ENCODE results near the gene SMARCD1.

The SMARCD1 gene

DNA sequence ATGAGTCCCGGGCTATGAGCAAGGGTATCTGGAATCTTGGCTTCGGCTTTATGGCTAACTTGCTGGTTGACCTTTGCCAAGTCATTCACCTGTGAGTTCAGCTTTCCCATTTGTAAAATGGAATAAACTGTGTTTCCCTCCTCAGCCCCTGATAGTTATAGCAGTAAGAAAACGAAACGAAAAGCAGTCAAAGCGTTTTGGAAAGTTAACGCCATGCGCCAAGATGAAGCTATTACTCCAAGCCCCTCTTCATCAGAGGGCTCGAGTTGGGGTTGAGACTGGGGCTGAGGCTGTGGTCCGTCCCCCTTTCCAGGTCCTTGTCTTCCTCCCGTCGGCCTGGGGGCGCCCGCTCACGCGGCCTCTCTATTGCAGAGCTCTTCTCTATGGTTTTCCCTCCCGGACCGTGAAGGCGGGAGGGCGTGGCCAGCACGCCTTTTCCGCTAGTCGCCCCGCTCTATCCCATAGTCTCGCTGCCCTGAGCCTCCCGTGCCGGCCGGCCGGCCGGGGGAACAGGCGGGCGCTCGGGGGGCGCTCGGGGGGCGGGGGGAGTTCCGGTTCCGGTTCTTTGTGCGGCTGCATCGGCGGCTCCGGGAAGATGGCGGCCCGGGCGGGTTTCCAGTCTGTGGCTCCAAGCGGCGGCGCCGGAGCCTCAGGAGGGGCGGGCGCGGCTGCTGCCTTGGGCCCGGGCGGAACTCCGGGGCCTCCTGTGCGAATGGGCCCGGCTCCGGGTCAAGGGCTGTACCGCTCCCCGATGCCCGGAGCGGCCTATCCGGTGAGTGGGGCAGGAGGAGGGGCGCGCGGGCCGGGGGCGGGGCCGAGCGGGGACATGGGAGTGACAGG lies at the start of gene SMARCD1:
SMARCD1 (plus strand) TSS at position 568 of the 840 bp plus-strand sequence; CDS start at position 596, 28 bp downstream.
- DNase-seq (ENCODE audit: low spot score) = peak; percentile 94

DNA sequence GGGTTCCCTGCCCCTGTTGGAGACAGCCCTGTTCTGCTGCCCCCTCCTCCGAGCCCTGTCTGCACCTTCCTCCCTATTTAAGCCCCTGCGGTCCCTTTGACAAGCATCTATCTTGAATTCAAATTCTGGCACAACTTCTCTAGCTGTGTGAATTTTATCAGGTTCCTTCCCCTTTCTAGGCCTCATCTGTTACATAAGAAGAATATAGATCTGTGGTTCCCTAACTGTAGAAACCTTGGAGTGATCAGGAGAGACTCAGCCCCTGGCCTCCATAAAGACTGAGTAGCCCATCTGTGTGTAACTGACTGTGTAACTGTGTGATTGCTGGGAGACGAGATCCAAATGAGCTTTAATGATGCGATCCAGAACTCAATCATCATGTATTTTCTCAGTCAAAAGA lies 46.8 kb upstream of the SMARCD1 start:
- no peak for DNase-seq (ENCODE audit: low spot score)

DNA sequence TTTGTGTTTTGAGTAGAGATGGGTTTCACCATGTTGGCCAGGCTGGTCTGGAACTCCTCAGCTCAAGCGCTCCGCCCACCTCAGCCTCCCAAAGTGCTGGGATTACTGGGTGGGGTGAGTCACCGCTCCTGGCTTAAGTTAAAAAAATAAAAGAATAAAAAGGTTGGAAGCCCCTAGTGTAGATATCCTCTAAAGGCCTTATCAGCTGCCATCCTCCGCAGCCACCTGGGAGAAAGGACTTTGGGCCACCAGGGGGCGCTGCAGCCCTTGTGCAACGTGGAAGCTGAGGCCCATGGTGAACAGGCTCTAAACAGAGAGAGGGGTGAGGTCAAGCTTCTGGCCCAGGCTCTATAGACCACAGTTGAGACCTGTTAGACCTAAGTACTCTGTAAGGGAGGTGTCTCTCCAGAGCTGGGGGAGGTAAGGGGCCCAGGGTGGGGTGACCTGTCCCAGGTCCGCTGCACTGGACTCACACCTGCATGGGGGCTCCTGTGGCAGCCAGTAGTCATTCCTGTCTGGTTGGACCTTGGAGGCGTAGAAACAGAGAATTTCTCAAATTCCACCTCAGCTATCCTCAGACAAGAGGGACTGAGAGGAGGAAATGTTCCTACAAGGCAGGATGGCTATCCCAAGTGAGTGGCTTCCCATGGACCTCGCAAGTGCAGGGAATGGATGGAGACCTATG lies 45.8 kb upstream of the SMARCD1 start:
- DNase-seq (ENCODE audit: low spot score) = peak; percentile 75

DNA sequence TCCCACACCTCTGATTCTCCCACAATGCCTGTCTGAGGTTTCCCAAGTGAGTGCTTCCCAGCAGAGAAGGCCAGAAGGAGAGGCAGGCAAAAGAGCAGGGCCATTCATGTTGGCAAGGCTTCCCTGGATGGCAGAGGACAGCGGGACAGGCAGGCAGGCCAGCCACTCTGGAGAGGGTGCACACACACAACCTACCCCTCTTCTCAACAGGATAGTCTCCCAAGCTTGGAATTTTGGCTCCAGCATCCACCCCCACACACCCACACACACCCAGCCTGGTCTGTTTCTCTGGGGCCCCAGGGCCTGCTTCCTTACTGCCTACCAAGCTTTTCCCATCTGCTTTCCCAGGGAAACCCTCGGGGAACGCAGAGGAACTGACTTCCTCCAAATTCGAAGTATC lies 44.5 kb upstream of the SMARCD1 start:
- DNase-seq (ENCODE audit: low spot score) = no peak

DNA sequence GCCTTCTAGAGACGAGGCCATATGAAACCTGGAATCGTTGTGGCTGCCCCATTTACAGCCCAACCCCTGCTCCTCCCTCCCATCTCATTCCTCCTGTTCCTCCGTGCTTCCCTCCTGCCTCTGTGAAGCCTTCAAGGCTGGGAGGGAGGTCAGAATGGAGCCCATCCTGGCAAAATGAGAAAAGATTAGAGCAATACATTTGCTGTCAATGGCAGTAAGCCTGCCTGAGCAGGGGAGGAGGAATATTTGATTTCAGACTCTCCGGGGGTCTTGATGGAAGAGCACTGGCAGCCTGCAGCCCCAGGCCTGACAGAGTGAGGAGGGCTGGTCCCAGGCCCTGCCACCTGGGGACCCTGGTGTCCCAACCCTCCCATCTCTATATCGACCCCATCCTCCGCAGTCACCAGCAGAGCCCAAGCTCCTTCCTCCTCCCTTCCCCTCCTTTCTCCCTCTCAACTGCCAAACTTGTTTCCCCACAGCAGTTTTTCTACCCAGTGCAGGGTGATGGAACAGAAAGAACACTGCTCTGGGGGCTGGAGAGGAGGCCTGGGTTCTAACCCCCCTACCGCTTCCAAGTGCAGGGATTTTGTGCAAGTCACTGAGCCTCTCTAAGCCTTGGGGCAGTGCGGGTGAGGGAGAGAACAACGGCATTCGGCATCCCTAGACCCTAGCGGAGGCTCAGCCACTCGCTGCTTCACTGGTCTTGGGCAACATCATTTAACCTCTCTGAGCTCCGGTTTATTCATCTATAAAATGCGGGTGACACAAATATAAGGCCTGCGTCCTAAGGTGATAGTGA lies 43.9 kb upstream of the SMARCD1 start:
- DNase-seq (ENCODE audit: low spot score) = no peak

DNA sequence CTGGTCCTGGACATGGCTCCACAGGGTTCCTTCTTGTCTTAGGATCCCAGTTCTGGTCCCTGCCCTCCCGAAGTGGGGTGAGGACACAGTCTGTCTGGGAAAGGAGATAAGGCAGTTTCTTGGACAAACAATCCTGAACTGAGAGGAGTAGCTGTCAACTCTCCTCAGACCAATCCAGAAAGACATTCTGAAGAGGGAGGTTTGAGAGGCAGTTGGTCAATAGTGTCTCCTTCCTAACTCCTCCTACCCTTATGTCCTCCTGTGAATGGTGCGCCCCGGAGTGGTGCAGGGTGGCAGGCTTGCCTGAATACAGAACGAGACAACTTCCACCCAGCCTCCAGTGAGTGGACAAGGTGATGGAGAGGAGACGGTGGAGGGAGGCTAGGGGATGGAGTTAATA lies 43.2 kb upstream of the SMARCD1 start:
- DNase-seq (ENCODE audit: low spot score) = no peak

DNA sequence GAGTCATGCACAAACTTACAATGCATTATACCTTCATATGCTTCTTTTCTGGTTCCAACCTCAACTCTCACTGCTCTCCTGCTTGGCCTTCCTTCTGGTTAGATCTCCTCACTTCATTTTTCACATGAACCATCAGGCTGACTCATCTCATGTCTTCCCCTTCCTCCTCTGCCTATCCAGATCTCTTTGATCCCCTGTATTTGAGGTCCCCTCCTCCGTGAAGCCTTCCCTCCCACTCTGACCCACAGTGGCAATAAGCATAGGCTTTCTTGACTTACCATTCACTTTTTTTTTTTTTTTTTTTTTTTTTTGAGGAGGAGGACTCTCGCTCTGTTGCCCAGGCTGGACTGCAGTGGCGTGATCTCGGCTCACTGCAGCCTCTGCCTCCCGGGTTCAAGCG lies 42.4 kb upstream of the SMARCD1 start:
- no peak for DNase-seq (ENCODE audit: low spot score)

DNA sequence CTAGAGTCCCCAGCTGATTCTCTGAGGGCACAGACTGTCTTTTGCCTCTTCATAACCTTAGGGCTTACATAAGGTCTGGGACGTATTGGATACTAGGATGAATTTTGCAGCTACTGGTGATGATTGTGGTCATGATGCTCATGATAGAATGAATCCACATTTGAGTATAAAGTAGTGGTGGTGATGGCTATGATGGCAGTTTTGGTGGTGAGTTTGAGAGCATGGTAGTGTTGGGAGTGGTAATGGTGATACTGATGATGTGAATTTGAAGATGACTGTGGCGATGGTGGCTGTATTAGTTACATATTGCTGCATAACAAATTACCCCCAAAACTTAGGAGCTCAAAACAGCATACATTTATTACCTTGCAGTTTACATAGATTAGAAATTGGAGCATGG lies 41.8 kb upstream of the SMARCD1 start:
- DNase-seq (ENCODE audit: low spot score) = no peak

DNA sequence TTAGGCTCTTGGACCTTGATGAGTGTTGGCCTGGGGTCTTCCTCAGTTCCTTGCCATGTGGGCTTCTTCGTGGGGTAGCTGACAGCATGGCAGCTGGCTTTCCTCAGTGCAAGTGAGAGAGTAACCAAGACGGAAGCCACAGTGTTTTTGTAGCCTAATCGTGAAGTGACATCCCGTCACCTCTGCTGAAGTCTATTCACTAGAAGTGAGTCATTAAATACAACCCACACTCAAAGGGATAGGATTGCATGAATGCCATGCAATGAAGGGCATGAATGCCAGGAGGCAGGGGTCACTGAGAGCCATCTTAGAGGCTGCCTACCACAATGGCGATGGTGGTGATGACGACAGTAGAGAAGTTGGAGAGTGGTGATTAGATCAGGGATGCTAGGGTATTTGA lies 41.3 kb upstream of the SMARCD1 start:
- no peak for DNase-seq (ENCODE audit: low spot score)

DNA sequence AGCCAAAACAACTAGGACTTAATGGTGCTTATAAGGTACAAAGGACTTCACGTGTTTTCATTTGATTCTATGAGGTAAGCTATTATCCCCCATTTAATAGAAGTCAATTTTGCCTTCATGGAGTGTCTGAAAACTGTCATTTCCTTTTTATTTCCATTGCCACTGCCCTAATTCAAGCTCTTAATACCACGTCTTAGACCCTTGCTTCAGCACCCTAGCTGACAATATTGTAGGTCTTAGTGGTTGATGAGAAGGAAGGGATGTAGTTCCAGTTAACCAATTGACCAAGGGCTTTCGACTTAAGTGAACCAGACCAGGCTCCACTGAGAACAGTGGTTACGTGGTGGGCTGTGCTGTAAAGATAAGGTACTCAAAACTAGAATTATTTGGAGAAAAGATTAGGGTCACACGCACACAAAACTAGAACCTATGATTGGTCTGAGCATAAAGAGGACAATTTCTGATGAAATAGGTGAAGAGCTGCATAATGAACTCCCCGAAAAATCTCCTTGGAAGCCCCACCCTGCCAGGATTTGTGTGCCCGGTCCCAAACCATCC lies 37.4 kb upstream of the SMARCD1 start:
- DNase-seq (ENCODE audit: low spot score) = no peak

DNA sequence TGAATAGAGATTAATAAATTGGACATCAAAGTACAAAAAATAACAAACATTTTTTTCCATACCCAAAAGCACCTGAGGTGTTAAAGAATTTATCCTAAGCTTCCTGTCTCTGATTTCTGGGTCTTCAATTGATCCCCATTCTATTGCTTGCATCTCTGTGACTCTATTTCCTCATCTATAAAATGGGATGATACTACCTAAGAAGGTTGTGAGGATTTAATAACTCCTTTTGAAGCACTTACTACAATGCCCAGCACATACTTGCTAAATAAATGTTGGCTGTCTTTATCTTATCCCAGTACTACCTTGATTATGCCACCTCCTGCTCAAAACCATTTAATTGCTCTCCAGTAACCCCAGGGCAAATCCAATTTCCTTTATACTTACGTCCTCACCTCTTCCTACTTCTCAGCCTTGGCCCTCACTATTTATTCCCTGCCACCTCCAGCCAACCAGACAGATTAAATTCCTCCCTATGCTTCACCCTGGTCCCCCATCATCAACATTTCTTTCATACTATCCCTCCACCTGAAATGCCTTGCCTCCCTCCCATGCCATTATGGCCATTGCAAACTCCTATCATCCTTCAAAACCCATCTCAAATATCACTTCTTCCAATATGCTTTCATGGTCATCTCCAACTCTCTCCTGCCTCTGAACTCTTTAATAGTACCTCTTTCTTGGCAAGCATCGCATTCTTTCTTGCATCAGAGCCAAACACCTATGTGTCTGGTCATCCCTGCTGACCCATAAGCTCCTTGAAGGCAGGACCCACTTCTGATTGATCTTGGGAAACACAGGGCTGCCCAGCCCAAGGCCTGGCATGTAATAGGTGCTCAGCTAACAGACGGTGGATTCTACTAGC lies 35.7 kb upstream of the SMARCD1 start:
- DNase-seq (ENCODE audit: low spot score) = no peak

DNA sequence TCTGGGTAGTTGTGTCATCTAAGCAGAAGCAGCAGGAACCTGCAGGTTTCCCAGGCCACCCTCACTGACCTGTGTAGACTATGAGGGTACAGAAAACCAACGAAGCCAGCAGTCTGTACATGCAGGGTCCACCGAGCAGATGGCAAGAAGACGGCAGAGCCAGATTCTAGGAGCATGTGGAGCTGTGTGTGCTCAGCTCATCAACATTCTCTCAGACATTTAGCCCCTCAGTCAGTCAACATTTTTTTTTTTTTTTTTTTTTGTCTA lies 35.1 kb upstream of the SMARCD1 start:
- no peak for DNase-seq (ENCODE audit: low spot score)

DNA sequence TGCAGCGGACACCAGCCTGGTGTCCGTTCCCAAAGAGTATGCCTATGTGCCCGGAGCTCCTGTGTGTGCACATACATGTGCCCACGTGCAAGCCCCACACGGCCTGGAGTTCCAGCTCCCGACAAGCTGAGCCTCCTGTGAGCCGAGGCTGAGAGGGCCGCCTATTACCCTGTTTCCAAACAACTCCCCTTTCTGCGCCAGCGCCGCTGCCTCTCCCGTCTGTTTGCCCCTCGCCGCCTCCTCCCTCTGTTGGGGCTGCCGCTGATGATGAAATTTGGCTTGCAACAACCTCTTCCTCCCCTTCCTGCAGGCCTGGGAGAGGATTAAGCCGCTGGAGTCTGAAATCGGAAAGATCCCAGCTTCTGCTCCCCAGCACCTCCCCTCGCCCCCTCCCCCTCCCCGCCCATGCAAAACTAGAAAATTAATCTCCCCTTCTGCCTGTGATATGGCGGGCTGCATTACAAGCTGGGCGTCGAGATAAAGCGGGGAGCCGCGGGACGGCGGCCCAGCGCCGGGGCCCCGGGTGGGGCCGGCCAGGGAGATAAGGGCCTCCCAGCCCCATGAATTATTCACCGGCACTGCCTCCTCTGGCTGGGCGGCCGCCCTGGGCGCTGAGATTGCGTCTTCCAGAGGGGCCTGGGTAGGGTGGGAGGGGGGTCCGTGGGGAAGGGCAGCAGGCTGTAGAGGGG lies 34.6 kb upstream of the SMARCD1 start:
- no peak for DNase-seq (ENCODE audit: low spot score)

DNA sequence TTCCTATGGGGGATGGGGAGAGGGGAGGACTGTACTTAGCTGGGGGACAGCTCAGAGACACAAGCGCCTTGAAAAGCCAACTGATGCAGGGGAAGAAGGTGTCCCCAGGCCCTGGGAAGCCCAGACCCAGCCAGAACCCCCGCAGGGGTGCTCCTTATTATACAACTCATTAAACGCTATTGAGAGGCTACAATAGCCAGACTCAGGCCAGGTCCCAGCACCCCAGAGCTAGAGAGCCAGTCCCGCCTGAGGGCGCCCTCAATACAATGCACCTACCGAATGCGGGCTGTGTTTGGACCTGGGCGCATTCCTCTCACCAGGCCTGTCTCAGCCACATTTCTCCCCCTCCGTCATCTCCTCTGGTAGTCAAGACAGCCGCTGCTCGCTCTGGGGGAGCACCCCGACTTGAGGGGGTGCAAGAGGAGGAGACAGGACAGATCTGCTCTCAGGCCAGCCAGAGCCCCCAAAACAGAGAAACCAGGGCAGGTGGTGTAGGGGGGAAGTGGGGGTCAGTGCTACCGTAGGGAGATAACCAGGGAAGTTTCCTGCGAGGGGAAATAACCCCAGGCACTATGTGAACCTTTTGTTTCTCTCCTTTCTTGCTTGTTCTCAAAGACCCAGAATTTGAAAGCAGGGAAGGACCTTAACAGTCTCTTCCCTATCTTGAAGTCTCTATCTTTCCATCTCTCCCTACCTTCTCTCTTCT lies 33.9 kb upstream of the SMARCD1 start:
- no peak for DNase-seq (ENCODE audit: low spot score)

DNA sequence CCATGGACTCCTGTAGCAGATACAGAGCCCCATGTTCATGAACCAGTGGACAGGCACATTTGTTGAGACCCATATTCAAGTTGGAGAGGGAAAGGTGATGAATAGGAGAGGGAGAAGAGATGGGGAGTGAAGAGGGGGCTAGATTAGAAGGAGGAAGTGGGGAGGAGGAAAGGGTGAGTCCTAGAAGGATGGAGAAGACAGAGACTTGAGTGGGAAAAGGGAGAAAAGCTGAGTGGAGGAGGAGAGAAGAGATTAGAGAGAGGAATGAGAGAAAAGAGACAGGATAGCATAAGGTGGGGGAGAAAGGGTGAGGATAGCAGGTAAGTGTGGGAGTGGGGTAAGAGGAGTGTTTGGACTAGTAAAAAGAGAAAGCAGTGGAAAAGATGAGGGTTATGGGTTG lies 32.6 kb upstream of the SMARCD1 start:
- DNase-seq (ENCODE audit: low spot score) = no peak

DNA sequence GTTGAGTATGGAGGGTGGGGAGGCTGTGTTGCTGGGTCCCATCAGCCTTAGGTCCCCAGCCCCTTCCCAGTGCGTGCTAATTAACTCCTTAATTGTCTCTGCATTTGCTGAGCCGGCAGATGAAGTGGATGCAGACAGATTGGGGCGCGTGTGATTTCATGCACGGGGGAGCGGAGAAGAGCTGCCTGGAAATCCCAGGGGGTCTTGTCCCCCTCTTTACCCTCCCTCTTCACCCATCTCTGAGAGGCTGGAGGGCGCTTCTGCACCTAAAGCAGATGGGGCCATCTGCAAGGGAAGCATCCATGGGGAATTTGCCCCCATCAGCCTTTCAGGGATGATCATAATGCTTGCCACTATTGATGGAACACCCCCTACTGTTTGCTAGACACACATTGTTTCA lies 32.2 kb upstream of the SMARCD1 start:
- DNase-seq (ENCODE audit: low spot score) = no peak

DNA sequence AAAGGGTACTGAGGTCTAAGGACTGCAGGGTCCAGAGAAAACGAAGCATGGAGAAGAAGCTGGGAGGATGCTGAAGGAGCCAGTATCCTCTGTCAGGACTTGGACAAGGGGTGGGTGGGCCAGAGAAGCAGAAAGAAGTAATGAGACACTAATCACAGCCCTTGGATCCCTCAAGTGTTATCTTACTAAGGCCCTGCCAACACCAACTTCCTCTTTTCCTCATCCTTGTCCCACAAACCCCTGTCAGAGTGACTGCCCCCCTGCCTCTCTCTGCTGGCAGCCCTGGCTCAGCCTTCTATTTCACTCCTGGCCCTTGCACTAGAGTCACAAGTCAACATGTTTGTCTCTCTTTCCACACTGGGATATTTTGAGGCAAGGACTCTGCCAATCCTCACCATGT lies 31.6 kb upstream of the SMARCD1 start:
- no peak for DNase-seq (ENCODE audit: low spot score)

DNA sequence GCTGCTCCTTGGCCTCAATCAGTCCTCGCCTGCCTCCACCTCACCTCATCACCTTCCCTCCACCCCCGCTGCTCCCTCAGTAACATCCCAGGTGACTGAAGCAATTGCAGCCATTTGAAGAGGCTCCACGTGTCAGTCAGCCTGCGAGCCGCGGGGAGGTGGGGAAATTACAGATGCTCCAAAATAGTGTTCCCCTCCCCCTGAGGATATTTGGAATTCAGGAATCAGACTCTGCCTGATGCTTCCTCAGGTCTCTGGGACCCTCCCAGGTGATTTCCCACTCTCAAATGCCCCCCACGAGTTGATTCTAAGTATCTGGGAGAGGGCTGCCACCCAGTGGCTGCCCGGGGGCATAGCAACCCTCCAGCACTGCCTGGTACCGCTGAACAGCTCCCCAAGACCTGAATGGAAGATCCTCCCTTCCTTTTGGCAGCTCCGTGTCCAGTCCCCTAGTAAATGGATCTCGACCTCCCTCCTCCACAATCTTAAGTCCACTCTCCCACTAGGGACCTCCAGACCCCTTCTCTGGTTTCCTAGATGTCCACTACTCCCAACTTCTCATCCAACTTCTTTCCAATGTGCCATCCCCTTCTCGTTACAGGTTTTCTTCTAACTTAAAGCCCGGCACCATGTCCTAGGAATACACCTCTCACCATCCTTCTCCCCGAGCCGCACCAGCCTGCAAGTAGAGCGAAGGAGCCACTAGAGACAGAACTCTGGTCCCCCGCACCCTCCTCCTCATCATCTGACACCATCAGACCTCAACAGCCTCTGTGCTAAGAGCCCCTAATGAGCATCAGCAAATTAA lies 29.1 kb upstream of the SMARCD1 start:
- peak; percentile 74 for DNase-seq (ENCODE audit: low spot score)

DNA sequence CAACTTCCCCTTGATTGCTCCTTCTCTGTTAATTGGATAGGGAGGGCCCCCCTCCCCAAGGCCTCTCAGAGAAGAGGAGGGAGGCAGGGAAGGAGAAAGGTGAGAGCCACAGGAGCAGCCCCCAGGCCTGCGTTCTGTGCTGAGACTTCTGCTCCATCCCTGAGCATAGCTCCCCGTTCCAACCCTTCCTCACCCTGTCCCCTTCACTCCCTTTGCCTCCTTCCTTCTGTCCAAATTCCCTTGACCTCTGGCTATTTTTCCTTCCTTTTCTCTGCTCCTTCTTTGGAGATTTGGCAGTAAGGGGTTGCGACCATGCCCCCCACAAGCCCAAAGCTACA lies 28.5 kb upstream of the SMARCD1 start:
- no peak for DNase-seq (ENCODE audit: low spot score)
